ENCODE measurements around the gene PIR. TPM values are rescaled to one million over a fixed set of nuclear protein-coding genes. Genes with fewer than 3 reads are reported as not detected.

PIR gene
- total and polyA plus RNA-seq, 2 donors (not counting 3 experiments of a cell fraction or from before 2014, with no cell fraction given): 89.0 to 108 TPM

DNA sequence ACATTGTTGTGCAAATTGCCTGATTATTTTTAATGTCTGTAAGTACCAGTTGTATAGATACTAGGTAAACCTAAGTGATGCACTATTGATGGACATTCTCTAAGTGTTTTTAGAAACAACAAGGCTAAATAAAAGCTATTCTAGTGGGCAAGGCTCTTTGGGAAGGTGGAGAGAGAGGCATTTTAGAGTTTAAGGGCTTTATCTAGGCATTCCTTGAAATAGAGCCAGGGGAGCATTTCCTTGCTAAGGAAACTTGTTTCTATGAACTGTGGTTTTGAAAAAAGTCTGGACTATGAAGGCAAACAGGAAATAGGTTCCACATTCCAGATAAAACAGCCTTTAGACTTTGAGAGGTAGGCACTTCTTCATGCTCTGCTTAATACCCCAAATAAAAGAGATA lies 31.3 kb upstream of the PIR start:
- Histone ChIP-seq H3K79me2 (ENCODE audit: control insufficient read depth, insufficient read depth, low read length) (no peaks in the 10 kb centered on the region), H4K20me1 (replicated peaks; ENCODE audit: control insufficient read depth, extremely low read depth, insufficient read depth, low read length) (no peaks in the 10 kb centered on the region), H3K27ac (ENCODE audit: insufficient read depth, low read depth, low read length) (peak overlapping the region; percentile 73), H3K4me2 (ENCODE audit: insufficient read depth, low read length) (peak overlapping the region; percentile 67), H3K4me1 (ENCODE audit: control insufficient read depth, extremely low read depth, insufficient read depth, low read length) (peaks cover 74% of the 10 kb centered on the region), H3K27me3 (ENCODE audit: control insufficient read depth in 2 of 2, insufficient read depth in 2 of 2, low read length in 2 of 2) (no peaks in the 10 kb centered on the region), H2AFZ (ENCODE audit: low read depth, low read length) (no peak overlapping the region), H3K4me3 (replicated peaks in 1 of 3; ENCODE audit: insufficient read depth in 1 of 3, low read depth in 1 of 3, low read length in 3 of 3) (no peak overlapping the region), H3K36me3 (ENCODE audit: control insufficient read depth in 2 of 2, extremely low read depth in 1 of 2, insufficient read depth in 2 of 2, low read length in 2 of 2) (peaks cover 8 to 15% of the 10 kb centered on the region in 2 experiments), H3K9ac (replicated peaks; ENCODE audit: extremely low read depth, insufficient read depth, low read length) (peak overlapping the region; percentile 55), H3K9me3 (replicated peaks; ENCODE audit: control insufficient read depth, insufficient read depth, low read length) (no peaks in the 10 kb centered on the region), H3K9me1 (replicated peaks; ENCODE audit: control insufficient read depth, extremely low read depth, insufficient read depth, low read length) (no peaks in the 10 kb centered on the region)
- ChIA-PET POLR2A (interaction anchor here (1.1 to 2.8 kb wide), 3 partner anchors 8 to 24 kb away, joined by 4 to 10 read pairs (median 7); partner anchors contain the start of gene BMX), CTCF (interaction anchor here (1.3 to 1.5 kb wide), 3 partner anchors 8 to 22 kb away, joined by 3 to 8 read pairs (median 4); no protein-coding TSS in a partner anchor)
- intact Hi-C loops (cut with micrococcal nuclease): loop anchor here (1.0 to 2.0 kb wide), 3 partner anchors 8 to 40 kb away; partner anchors contain the start of gene BMX
- dilution Hi-C loops (cut with MboI; ENCODE audit: extremely low pct_ligation_motif_present, low sequenced_read_pairs): no loop called here
- no peak for TF ChIP-seq FOS (IDR thresholded peaks at IDR 0.05; ENCODE audit: borderline replicate concordance, insufficient read depth, low read length)
- peak; percentile 11 for TF ChIP-seq JUN (IDR thresholded peaks at IDR 0.05; ENCODE audit: borderline replicate concordance, insufficient read depth, insufficient read length, low read depth)
- TF ChIP-seq MYC (IDR thresholded peaks at IDR 0.05; ENCODE audit: low read depth, low read length): no peak
- TF ChIP-seq, protein P1, sequence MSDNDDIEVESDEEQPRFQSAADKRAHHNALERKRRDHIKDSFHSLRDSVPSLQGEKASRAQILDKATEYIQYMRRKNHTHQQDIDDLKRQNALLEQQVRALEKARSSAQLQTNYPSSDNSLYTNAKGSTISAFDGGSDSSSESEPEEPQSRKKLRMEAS (IDR thresholded peaks at IDR 0.05; ENCODE audit: insufficient read depth, insufficient read length): no peak
- TF ChIP-seq EZH2 (IDR thresholded peaks at IDR 0.05; ENCODE audit: borderline replicate concordance, low read depth, low read length, severe bottlenecking): no peak
- peak; percentile 37 for TF ChIP-seq POLR2AphosphoS5 (IDR thresholded peaks at IDR 0.05; ENCODE audit: insufficient read depth, low read depth, low read length)
- no peak for TF ChIP-seq POLR2A (IDR thresholded peaks at IDR 0.05; ENCODE audit: low read depth, low read length)
- TF ChIP-seq, protein P2, sequence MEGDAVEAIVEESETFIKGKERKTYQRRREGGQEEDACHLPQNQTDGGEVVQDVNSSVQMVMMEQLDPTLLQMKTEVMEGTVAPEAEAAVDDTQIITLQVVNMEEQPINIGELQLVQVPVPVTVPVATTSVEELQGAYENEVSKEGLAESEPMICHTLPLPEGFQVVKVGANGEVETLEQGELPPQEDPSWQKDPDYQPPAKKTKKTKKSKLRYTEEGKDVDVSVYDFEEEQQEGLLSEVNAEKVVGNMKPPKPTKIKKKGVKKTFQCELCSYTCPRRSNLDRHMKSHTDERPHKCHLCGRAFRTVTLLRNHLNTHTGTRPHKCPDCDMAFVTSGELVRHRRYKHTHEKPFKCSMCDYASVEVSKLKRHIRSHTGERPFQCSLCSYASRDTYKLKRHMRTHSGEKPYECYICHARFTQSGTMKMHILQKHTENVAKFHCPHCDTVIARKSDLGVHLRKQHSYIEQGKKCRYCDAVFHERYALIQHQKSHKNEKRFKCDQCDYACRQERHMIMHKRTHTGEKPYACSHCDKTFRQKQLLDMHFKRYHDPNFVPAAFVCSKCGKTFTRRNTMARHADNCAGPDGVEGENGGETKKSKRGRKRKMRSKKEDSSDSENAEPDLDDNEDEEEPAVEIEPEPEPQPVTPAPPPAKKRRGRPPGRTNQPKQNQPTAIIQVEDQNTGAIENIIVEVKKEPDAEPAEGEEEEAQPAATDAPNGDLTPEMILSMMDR (IDR thresholded peaks at IDR 0.05; ENCODE audit: extremely low read depth in 1 of 2, insufficient read depth in 1 of 2, low read depth in 1 of 2, low read length in 2 of 2): no peak
- peak; percentile 78 for TF ChIP-seq GATA2 (IDR thresholded peaks at IDR 0.05; ENCODE audit: insufficient read depth, insufficient read length, low read depth, low read length)
- no TSS peak for BruUV-seq (replicated peaks)
- DNase-seq (ENCODE audit: low read depth, low spot score) (peak; percentile 81), FAIRE-seq (peak; percentile 86)
